HepG2 (cell line): ENCODE data around the gene CTIF. TPM values are rescaled to one million over a fixed set of nuclear protein-coding genes. Genes with fewer than 3 reads are reported as not detected.
A peak's percentile ranks its signal among the peaks of the same experiment; 100 is the strongest.

ENCODE experiments used
- ADNP ChIP-seq: sonication (generic); formaldehyde crosslinking; IDR thresholded peaks from 2 replicates; pipeline ENCODE4 v1.4.0; 2020; ENCODE audit warnings: missing genetic modification reagents
- ARNT2 ChIP-seq: sonication (generic); formaldehyde crosslinking; IDR thresholded peaks from 2 replicates; pipeline ENCODE4 v1.8.0; 2022; ENCODE audit warnings: mild to moderate bottlenecking, low read depth, missing genetic modification reagents, moderate library complexity
- CBX1 ChIP-seq: IDR thresholded peaks from one replicate; pipeline ENCODE4 v1.6.1; 2016; ENCODE audit warnings: antibody characterized with exemption, low read depth
- EED ChIP-seq: sonication (generic); formaldehyde crosslinking; IDR thresholded peaks from 2 replicates; pipeline ENCODE4 v1.5.0; 2020; ENCODE audit warnings: mild to moderate bottlenecking, missing genetic modification reagents
- EHMT2 ChIP-seq: fragments of 200-600 bp; sonication (generic); IDR thresholded peaks from 2 replicates; pipeline ENCODE4 v1.7.0; 2017; ENCODE audit warnings: antibody characterized with exemption, low read depth, low read length, borderline replicate concordance
- FOSL1 ChIP-seq: sonication (generic); formaldehyde crosslinking; IDR thresholded peaks from 2 replicates; pipeline ENCODE4 v1.9.0; 2021; ENCODE audit warnings: missing genetic modification reagents, borderline replicate concordance
- NFYC ChIP-seq: IDR thresholded peaks from 2 replicates; pipeline ENCODE4 v1.6.1; 2016; ENCODE audit warnings: missing genetic modification reagents, missing compliant biosample characterization
- TCF12 ChIP-seq, 2 experiments: fragments of 450-650 bp in 1 of 2; sonication (generic) in 1 of 2; formaldehyde crosslinking in 1 of 2; IDR thresholded peaks; 2 replicates each; pipeline versions ENCODE4 v1.6.1 to v1.8.0; 2017 to 2022; ENCODE audit warnings: antibody characterized with exemption in 1 of 2, mild to moderate bottlenecking in 1 of 2, missing genetic modification reagents in 1 of 2, moderate library complexity in 1 of 2
- ZNF546 ChIP-seq: sonication (generic); formaldehyde crosslinking; conservative IDR thresholded peaks from 2 replicates; pipeline ENCODE4 v1.8.1; 2023; ENCODE audit warnings: mild to moderate bottlenecking, missing genetic modification reagents
- ZNF7 ChIP-seq: IDR thresholded peaks from 2 replicates; pipeline ENCODE4 v1.6.1; 2016; ENCODE audit warnings: missing biosample characterization, missing genetic modification reagents
- ZNF788 ChIP-seq: sonication (generic); formaldehyde crosslinking; IDR thresholded peaks from 2 replicates; pipeline ENCODE4 v1.5.0; 2020; ENCODE audit warnings: mild to moderate bottlenecking, missing genetic modification reagents, borderline replicate concordance
- polyA plus RNA-seq, 8 experiments: library from polyadenylated mRNA; depleted of rRNA in 3 of 8; stranded (reverse) in 7 of 8; unstranded in 1 of 8; fragments of >200 nt; fragmentation: Illumina TruSeq in 4 of 8; extraction: Trizol in 4 of 8; gene quantifications; 2 replicates each; pipeline versions ENCODE4 v1.2.1 to v1.2.3, GENCODE V29; 2011 to 2016; ENCODE audit warnings: low read depth in 4 of 8, missing spikeins in 1 of 8, mixed read lengths in 1 of 8; ENCODE audit not compliant: insufficient read depth in 1 of 8
- total RNA-seq, 5 experiments: library from RNA; depleted of rRNA; stranded (reverse); fragments of >200 nt; fragmentation: Illumina TruSeq; extraction: Trizol; gene quantifications; 2 replicates each; pipeline ENCODE4 v1.2.3, GENCODE V29; 2016; ENCODE audit warnings: low read depth in 1 of 5
- TF ChIP-seq, protein P1 (sequence below): sonication (generic); formaldehyde crosslinking; IDR thresholded peaks from 2 replicates; pipeline ENCODE4 v1.9.0; 2022; ENCODE audit warnings: missing genetic modification reagents, mild to moderate bottlenecking, borderline replicate concordance
- TF ChIP-seq, protein P2 (sequence below): sonication (generic); formaldehyde crosslinking; IDR thresholded peaks from 2 replicates; pipeline ENCODE4 v1.4.0; 2020; ENCODE audit warnings: missing genetic modification reagents
- TF ChIP-seq, protein P3 (sequence below): sonication (generic); formaldehyde crosslinking; IDR thresholded peaks from 2 replicates; pipeline ENCODE4 v1.4.0; 2020; ENCODE audit warnings: low read depth, mild to moderate bottlenecking, missing genetic modification reagents
- TF ChIP-seq, protein P4 (sequence below): sonication (generic); formaldehyde crosslinking; IDR thresholded peaks from 2 replicates; pipeline ENCODE4 v1.4.0; 2020; ENCODE audit warnings: missing genetic modification reagents
- TF ChIP-seq, protein P5 (sequence below): sonication (generic); formaldehyde crosslinking; IDR thresholded peaks from 2 replicates; pipeline ENCODE4 v1.4.0; 2020; ENCODE audit warnings: missing genetic modification reagents

The CTIF gene
- total and polyA plus RNA-seq, 2 of the 13 experiments (the other 11 are each of a cell fraction or from before 2014, with no cell fraction given): 18.2 to 28.0 TPM

DNA sequence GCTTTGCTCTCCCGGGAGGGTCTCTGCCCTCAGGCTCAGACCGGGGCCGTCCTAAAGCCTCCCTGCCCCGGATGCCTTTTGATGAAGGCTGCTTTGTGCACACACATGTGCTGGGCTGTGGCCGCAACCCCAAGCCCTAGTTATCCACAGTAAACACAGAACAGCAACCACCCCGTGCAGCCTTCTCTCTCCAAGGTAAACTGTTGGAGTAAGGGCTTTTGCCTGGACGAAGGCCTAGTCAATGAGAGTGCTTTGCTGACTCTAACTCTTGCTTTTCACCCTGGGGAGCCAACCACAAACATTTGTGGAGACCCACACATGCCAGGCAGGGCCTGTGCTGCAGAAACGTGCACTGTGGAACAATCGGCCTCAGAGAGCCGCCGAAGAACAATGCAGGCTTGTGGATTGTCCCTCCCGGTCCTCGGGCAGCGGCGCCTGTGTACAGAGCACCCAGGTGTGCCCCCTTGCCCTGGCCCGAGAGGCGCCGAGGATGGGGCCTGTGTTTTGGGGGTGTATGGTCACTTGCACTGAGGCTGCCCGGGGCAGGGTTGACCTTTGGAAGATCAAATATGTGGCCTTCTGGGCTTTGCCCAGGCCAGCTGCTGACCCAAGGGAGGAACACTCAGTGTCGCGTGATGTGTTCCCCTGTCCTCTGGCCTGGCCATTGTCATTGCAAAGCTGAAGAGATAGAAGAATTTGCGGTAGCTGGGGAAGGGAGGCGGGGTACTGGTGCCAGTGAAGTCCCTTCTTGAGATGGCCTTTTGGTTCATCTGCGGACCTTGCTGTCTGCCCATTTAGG, 37.0 kb downstream of the CTIF start (continued):
- no peak for TF ChIP-seq EHMT2
- peak; percentile 55; the same call in 1 of the 2 replicates for TF ChIP-seq FOSL1 (CRISPR knock-in tag)
- TF ChIP-seq ADNP (CRISPR knock-in tag): peak; percentile 78; the same call in 1 of the 2 replicates
- no peak for TF ChIP-seq CBX1
- peak; percentile 46; the same call in 1 of the 2 replicates for TF ChIP-seq NFYC (CRISPR knock-in tag)
- no peak for TF ChIP-seq EED (CRISPR knock-in tag)
- TF ChIP-seq, protein P1, sequence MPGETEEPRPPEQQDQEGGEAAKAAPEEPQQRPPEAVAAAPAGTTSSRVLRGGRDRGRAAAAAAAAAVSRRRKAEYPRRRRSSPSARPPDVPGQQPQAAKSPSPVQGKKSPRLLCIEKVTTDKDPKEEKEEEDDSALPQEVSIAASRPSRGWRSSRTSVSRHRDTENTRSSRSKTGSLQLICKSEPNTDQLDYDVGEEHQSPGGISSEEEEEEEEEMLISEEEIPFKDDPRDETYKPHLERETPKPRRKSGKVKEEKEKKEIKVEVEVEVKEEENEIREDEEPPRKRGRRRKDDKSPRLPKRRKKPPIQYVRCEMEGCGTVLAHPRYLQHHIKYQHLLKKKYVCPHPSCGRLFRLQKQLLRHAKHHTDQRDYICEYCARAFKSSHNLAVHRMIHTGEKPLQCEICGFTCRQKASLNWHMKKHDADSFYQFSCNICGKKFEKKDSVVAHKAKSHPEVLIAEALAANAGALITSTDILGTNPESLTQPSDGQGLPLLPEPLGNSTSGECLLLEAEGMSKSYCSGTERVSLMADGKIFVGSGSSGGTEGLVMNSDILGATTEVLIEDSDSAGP: peak; percentile 85
- TF ChIP-seq, protein P2, sequence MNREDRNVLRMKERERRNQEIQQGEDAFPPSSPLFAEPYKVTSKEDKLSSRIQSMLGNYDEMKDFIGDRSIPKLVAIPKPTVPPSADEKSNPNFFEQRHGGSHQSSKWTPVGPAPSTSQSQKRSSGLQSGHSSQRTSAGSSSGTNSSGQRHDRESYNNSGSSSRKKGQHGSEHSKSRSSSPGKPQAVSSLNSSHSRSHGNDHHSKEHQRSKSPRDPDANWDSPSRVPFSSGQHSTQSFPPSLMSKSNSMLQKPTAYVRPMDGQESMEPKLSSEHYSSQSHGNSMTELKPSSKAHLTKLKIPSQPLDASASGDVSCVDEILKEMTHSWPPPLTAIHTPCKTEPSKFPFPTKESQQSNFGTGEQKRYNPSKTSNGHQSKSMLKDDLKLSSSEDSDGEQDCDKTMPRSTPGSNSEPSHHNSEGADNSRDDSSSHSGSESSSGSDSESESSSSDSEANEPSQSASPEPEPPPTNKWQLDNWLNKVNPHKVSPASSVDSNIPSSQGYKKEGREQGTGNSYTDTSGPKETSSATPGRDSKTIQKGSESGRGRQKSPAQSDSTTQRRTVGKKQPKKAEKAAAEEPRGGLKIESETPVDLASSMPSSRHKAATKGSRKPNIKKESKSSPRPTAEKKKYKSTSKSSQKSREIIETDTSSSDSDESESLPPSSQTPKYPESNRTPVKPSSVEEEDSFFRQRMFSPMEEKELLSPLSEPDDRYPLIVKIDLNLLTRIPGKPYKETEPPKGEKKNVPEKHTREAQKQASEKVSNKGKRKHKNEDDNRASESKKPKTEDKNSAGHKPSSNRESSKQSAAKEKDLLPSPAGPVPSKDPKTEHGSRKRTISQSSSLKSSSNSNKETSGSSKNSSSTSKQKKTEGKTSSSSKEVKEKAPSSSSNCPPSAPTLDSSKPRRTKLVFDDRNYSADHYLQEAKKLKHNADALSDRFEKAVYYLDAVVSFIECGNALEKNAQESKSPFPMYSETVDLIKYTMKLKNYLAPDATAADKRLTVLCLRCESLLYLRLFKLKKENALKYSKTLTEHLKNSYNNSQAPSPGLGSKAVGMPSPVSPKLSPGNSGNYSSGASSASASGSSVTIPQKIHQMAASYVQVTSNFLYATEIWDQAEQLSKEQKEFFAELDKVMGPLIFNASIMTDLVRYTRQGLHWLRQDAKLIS: no peak
- no peak for TF ChIP-seq ZNF546
- no peak for TF ChIP-seq TCF12 (IDR thresholded peaks at IDR 0.05)
- no peak for TF ChIP-seq TCF12 (CRISPR knock-in tag; IDR thresholded peaks at IDR 0.05)
- TF ChIP-seq, protein P3, sequence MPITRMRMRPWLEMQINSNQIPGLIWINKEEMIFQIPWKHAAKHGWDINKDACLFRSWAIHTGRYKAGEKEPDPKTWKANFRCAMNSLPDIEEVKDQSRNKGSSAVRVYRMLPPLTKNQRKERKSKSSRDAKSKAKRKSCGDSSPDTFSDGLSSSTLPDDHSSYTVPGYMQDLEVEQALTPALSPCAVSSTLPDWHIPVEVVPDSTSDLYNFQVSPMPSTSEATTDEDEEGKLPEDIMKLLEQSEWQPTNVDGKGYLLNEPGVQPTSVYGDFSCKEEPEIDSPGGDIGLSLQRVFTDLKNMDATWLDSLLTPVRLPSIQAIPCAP (CRISPR knock-in tag): no peak
- TF ChIP-seq, protein P4, sequence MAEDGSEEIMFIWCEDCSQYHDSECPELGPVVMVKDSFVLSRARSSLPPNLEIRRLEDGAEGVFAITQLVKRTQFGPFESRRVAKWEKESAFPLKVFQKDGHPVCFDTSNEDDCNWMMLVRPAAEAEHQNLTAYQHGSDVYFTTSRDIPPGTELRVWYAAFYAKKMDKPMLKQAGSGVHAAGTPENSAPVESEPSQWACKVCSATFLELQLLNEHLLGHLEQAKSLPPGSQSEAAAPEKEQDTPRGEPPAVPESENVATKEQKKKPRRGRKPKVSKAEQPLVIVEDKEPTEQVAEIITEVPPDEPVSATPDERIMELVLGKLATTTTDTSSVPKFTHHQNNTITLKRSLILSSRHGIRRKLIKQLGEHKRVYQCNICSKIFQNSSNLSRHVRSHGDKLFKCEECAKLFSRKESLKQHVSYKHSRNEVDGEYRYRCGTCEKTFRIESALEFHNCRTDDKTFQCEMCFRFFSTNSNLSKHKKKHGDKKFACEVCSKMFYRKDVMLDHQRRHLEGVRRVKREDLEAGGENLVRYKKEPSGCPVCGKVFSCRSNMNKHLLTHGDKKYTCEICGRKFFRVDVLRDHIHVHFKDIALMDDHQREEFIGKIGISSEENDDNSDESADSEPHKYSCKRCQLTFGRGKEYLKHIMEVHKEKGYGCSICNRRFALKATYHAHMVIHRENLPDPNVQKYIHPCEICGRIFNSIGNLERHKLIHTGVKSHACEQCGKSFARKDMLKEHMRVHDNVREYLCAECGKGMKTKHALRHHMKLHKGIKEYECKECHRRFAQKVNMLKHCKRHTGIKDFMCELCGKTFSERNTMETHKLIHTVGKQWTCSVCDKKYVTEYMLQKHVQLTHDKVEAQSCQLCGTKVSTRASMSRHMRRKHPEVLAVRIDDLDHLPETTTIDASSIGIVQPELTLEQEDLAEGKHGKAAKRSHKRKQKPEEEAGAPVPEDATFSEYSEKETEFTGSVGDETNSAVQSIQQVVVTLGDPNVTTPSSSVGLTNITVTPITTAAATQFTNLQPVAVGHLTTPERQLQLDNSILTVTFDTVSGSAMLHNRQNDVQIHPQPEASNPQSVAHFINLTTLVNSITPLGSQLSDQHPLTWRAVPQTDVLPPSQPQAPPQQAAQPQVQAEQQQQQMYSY: peak; percentile 59; the same call in 1 of the 2 replicates
- peak; percentile 92 for TF ChIP-seq ZNF788 (CRISPR knock-in tag)
- no peak for TF ChIP-seq ARNT2 (CRISPR knock-in tag)
- TF ChIP-seq, protein P5, sequence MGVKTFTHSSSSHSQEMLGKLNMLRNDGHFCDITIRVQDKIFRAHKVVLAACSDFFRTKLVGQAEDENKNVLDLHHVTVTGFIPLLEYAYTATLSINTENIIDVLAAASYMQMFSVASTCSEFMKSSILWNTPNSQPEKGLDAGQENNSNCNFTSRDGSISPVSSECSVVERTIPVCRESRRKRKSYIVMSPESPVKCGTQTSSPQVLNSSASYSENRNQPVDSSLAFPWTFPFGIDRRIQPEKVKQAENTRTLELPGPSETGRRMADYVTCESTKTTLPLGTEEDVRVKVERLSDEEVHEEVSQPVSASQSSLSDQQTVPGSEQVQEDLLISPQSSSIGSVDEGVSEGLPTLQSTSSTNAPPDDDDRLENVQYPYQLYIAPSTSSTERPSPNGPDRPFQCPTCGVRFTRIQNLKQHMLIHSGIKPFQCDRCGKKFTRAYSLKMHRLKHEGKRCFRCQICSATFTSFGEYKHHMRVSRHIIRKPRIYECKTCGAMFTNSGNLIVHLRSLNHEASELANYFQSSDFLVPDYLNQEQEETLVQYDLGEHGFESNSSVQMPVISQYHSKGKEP (CRISPR knock-in tag): 0 out of 2 replicates have a peak, but pooled peaks have one; percentile 47
- TF ChIP-seq ZNF7: peak; percentile 73; the same call in 1 of the 2 replicates
